ENCODE measurements around the gene ZFP28.

Gene ZFP28

GRCh38 chr19:56594783-56595547, 56.2 kb downstream of the ZFP28 start, which contains the start of gene ZNF71:
Gene ZNF71, plus strand, starts transcription at chr19:56595302. Its CDS starts 6,257 bp downstream, at chr19:56601559.
- TF ChIP-seq CTCF (IDR thresholded peaks at IDR 0.05; ENCODE audit: control insufficient read depth, insufficient read depth, low read depth, low read length, missing control alignments): no peak
- H3K4me3 ChIP-seq (ENCODE audit: control insufficient read depth, low read depth, low read length): peak within 1 kb of the TSS; percentile 70

GRCh38 chr19:56595548-56595899, 56.8 kb downstream of the ZFP28 start:
- no peak for DNase-seq (ENCODE audit: low read depth)
- peak overlapping the region; percentile 70 for H3K4me3 ChIP-seq (ENCODE audit: control insufficient read depth, low read depth, low read length)
- TF ChIP-seq CTCF (IDR thresholded peaks at IDR 0.05; ENCODE audit: control insufficient read depth, insufficient read depth, low read depth, low read length, missing control alignments): no peak

More at GRCh38 chr19:56594783-56595547, 56.2 kb downstream of the ZFP28 start, which contains the start of gene ZNF71:
- DNase-seq (ENCODE audit: low read depth): peak; percentile 34

- no peak for DNase-seq (ENCODE audit: low read depth)
- no peak overlapping the region for H3K4me3 ChIP-seq (ENCODE audit: control insufficient read depth, low read depth, low read length)
- no peak for TF ChIP-seq CTCF (IDR thresholded peaks at IDR 0.05; ENCODE audit: control insufficient read depth, insufficient read depth, low read depth, low read length, missing control alignments)
Observed at GRCh38 chr19:56596676-56597075, 57.9 kb downstream of the ZFP28 start.

- no peak for DNase-seq (ENCODE audit: low read depth)
- TF ChIP-seq CTCF (IDR thresholded peaks at IDR 0.05; ENCODE audit: control insufficient read depth, insufficient read depth, low read depth, low read length, missing control alignments): no peak
- H3K4me3 ChIP-seq (ENCODE audit: control insufficient read depth, low read depth, low read length): no peak overlapping the region
Observed at GRCh38 chr19:56597696-56598095, 58.9 kb downstream of the ZFP28 start.

GRCh38 chr19:56601375-56601774, 62.6 kb downstream of the ZFP28 start:
- H3K4me3 ChIP-seq (ENCODE audit: control insufficient read depth, low read depth, low read length): no peak overlapping the region
- DNase-seq (ENCODE audit: low read depth): no peak
- no peak for TF ChIP-seq CTCF (IDR thresholded peaks at IDR 0.05; ENCODE audit: control insufficient read depth, insufficient read depth, low read depth, low read length, missing control alignments)

- TF ChIP-seq CTCF (IDR thresholded peaks at IDR 0.05; ENCODE audit: control insufficient read depth, insufficient read depth, low read depth, low read length, missing control alignments): no peak
- DNase-seq (ENCODE audit: low read depth): no peak
- H3K4me3 ChIP-seq (ENCODE audit: control insufficient read depth, low read depth, low read length): no peak overlapping the region
Observed at GRCh38 chr19:56603829-56604228, 65.1 kb downstream of the ZFP28 start.

All from AG09309 (cell line).